PFSK-1 (cell line): ENCODE measurements around the gene CREM.

Source experiments
- POLR2AphosphoS5 ChIP-seq: IDR thresholded peaks from 2 replicates; pipeline ENCODE4 v1.6.1; 2012; ENCODE audit warnings: low read depth, mild to moderate bottlenecking, control low read depth, low read length, moderate library complexity
- REST ChIP-seq, 2 experiments: IDR thresholded peaks; 2 replicates each; pipeline versions ENCODE4 v1.6.1 to v1.8.0; 2011 to 2012; ENCODE audit warnings: low read depth in 2 of 2, low read length in 2 of 2, control low read depth in 1 of 2, inconsistent platforms in 1 of 2, mild to moderate bottlenecking in 1 of 2, moderate library complexity in 1 of 2; ENCODE audit not compliant: insufficient read depth in 1 of 2
- SIN3A ChIP-seq: IDR thresholded peaks from 2 replicates; pipeline ENCODE4 v1.6.1; 2012; ENCODE audit warnings: mild to moderate bottlenecking, low read length, moderate library complexity, borderline replicate concordance; ENCODE audit not compliant: insufficient read depth
- TAF1 ChIP-seq: IDR thresholded peaks from 2 replicates; pipeline ENCODE4 v1.6.1; 2012; ENCODE audit warnings: low read length, control low read depth, borderline replicate concordance; ENCODE audit not compliant: insufficient read depth

DNA sequence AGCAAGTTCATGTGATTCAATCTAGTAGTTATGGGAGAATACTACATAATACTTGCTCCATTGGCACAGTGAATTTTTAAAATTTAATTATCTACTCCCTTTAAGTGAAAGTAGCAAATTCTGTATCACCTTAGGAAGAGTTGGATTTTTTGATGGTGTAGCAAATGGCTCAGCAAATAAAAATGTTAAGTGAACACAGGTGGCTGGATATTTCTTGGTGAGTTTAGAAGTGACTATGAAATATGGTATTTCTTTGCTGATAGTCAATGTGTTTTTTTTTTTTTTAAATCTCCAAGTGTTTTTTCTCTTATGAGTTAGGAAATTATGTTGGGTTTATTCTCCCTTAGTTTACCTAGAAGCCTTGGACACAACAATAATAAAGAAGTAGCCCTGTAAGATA is 67.8 kb downstream of the CREM start:
- TF ChIP-seq REST (IDR thresholded peaks at IDR 0.05; ENCODE audit: insufficient read depth in 1 of 2, low read depth in 2 of 2, low read length in 2 of 2) (no peak), TAF1 (no peak), SIN3A (no peak), POLR2AphosphoS5 (no peak)
